ENCODE results near the gene ZNRF3.

DNA sequence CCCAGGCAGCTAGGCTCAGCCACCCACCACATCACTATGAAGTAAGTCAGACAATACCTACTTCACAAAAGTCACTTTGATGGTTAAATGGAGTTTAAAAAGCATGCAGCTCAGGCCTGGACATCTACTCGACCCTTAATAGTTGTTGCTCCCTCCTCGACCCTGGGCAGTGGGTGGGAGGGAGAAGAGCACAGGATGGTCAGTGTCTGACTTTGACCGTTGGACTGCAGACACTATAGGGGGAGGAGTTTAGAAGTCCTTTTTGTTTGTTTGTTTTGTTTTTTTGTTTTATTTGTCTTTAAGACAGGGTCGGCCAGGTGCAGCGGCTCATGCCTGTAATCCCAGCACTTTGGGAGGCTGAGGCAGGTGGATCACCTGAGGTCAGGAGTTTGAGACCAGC lies 44.4 kb upstream of the ZNRF3 start:
- TF ChIP-seq, protein P1, sequence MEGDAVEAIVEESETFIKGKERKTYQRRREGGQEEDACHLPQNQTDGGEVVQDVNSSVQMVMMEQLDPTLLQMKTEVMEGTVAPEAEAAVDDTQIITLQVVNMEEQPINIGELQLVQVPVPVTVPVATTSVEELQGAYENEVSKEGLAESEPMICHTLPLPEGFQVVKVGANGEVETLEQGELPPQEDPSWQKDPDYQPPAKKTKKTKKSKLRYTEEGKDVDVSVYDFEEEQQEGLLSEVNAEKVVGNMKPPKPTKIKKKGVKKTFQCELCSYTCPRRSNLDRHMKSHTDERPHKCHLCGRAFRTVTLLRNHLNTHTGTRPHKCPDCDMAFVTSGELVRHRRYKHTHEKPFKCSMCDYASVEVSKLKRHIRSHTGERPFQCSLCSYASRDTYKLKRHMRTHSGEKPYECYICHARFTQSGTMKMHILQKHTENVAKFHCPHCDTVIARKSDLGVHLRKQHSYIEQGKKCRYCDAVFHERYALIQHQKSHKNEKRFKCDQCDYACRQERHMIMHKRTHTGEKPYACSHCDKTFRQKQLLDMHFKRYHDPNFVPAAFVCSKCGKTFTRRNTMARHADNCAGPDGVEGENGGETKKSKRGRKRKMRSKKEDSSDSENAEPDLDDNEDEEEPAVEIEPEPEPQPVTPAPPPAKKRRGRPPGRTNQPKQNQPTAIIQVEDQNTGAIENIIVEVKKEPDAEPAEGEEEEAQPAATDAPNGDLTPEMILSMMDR (IDR thresholded peaks at IDR 0.05): no peak
- TF ChIP-seq JUND (IDR thresholded peaks at IDR 0.05): no peak
- TF ChIP-seq GABPA (IDR thresholded peaks at IDR 0.05; ENCODE audit: low read depth): no peak
- no peak for TF ChIP-seq POLR2AphosphoS5 (IDR thresholded peaks at IDR 0.05; ENCODE audit: low read depth, low read length)
- no peak for TF ChIP-seq CHD2 (IDR thresholded peaks at IDR 0.05; ENCODE audit: low read length, partially characterized antibody)
- TF ChIP-seq, protein P2, sequence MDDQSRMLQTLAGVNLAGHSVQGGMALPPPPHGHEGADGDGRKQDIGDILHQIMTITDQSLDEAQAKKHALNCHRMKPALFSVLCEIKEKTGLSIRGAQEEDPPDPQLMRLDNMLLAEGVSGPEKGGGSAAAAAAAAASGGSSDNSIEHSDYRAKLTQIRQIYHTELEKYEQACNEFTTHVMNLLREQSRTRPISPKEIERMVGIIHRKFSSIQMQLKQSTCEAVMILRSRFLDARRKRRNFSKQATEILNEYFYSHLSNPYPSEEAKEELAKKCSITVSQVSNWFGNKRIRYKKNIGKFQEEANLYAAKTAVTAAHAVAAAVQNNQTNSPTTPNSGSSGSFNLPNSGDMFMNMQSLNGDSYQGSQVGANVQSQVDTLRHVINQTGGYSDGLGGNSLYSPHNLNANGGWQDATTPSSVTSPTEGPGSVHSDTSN (IDR thresholded peaks at IDR 0.05): no peak
- TF ChIP-seq, protein P3, sequence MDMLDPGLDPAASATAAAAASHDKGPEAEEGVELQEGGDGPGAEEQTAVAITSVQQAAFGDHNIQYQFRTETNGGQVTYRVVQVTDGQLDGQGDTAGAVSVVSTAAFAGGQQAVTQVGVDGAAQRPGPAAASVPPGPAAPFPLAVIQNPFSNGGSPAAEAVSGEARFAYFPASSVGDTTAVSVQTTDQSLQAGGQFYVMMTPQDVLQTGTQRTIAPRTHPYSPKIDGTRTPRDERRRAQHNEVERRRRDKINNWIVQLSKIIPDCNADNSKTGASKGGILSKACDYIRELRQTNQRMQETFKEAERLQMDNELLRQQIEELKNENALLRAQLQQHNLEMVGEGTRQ (IDR thresholded peaks at IDR 0.05; ENCODE audit: borderline replicate concordance, low read depth, low read length): no peak
- TF ChIP-seq FOXM1 (IDR thresholded peaks at IDR 0.05; ENCODE audit: low read depth): no peak

All from SK-N-SH (cell line).